GM18526 (cell line): ENCODE data around the gene PALS2.

ENCODE experiments used
- POLR2A ChIP-seq: IDR thresholded peaks from 3 replicates; pipeline ENCODE4 v1.6.1; 2011; ENCODE audit not compliant: insufficient read length; ENCODE audit errors: extremely low read depth

The PALS2 gene, protein sequence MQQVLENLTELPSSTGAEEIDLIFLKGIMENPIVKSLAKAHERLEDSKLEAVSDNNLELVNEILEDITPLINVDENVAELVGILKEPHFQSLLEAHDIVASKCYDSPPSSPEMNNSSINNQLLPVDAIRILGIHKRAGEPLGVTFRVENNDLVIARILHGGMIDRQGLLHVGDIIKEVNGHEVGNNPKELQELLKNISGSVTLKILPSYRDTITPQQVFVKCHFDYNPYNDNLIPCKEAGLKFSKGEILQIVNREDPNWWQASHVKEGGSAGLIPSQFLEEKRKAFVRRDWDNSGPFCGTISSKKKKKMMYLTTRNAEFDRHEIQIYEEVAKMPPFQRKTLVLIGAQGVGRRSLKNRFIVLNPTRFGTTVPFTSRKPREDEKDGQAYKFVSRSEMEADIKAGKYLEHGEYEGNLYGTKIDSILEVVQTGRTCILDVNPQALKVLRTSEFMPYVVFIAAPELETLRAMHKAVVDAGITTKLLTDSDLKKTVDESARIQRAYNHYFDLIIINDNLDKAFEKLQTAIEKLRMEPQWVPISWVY

DNA sequence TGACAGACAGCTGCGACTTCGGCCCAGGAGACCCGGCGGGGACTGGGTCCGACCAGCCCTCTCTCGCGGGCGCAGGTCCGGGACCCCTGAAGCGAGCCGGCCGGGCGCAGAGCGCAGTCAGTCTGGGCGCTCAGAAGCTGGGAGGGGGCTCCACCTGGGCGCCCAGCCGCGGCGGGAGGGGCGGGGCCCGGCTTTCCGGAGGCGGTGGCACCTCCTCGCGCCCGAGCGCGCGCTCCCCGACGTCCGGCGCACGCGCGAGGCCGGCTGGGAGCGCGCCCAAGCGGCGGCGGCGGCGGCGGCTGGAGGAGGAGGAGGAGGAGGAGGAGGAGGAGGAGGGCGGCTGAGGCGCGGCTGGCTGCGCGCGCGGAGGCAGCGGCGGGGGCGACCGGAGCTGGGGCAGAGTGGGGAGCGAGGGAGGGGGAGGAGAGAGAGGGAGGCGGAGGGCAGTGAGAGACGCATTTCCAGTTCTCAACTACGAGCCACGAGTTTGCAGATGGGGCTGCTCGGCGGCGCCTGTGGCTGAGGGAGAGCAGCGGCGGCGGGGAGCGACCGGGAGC, at the start of gene PALS2:
Gene PALS2, plus strand, starts transcription at position 456 of the 557 bp plus-strand sequence. CDS start 50,216 bp downstream, outside the sequence.
- TF ChIP-seq POLR2A = peak; percentile 42

DNA sequence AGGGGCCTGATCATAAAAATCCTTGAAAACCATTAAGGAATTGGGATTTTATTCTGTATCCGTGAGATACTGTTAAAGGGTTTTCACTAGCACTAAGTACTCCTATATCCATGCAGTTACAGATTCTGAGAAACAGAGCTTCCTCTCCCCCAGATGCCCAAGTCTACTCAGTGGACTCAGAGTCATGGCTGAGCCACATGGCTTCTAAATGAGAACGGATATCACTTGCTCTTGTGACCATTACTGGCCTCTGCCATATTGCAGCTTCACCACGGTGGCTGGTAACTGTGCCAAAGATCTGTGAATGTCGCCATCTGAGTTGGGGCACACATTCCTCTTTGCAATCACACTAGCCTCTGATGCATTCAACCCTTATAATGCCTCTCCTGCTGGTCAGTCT, 42.0 kb upstream of the PALS2 start:
- TF ChIP-seq POLR2A = no peak

DNA sequence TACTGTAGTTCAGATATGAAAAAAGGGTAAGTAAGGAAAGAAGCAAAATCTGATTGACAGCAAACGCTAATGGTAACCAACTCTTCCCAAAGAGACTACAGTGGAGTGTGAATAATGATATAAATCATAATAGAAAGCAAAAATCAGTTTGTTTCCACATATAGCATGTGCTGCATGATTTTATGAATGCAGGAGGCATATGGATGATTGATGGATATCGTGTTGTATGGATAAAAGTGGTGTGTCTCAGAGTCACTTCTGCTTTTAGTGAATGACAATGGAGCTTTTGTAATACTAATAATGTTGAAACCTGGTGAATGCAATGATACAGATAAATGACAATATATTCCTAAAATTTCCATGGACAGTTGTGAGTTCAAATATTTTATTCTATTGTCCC, 36.6 kb upstream of the PALS2 start:
- TF ChIP-seq POLR2A = no peak

DNA sequence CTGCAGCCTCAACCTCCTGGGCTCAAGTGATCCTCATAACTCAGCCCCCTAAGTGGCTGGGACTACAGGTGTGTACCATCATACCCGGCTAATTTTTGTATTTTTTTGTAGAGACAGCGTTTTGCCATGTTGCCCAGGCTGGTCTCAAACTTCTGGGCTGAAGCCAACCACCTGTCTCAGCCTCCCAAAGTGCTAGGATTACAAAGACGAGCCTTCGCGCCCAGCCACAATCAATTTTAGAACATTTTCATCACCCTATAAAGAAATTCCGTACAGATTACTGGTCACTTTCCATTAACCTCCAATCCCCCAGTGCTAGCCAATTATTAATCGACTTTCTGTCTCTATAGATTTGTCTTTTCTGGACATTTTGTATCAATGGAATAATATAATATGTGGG, 32.3 kb upstream of the PALS2 start:
- no peak for TF ChIP-seq POLR2A

DNA sequence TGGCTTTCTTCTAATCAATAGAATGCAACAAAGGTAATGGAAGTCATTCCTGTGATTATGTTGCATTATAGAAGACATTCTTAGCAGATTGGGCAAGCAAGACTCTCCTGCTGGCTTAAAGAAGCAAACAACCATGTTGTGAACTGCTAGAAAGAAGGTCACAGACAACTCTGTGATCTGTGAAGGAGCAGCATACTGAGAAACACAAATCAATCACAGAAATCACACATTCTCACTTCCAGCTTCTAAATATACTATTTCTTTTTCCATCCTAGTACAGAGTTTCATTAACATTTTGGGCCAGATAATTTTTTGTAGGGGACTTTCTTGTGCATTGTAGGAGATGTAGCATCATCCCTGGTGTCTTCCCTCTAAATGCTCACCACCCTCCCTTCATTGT, 28.0 kb upstream of the PALS2 start:
- TF ChIP-seq POLR2A = no peak

DNA sequence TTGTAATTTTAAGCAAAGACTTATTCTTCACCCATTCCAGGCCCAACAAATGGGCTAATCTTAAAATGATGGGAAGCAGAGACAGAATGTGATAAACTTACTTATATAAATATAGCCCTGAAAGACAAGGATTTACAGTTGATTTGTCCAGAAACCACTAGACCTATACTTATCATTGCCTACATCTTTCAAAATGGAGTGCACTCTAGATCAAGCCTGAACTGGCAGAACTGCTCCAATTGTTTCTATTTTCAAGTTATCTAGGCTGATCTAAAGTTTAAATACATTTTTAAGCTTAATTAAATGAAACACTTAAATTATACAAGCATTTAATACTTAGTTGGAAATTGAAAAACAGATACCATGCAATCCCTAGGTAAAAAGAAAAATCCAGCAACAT, 24.9 kb upstream of the PALS2 start:
- no peak for TF ChIP-seq POLR2A

DNA sequence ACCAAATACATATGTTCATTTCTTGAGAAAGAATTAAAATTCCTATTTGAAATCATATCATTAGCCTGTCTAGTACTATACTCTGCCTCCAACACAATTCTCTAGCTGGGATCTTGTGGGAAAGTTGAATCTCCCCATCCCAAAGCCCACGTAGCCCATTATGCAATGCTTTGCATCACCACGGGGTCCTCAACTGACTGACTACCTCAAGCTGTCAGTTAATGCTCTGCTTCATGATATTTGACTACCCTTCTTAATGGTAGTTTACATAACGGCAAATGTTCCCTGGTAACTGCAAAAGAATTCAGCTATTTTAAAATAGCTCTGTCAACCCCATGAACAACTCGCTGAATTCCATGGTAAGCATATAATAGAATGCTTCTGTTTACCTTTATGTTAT, 23.3 kb upstream of the PALS2 start:
- no peak for TF ChIP-seq POLR2A

DNA sequence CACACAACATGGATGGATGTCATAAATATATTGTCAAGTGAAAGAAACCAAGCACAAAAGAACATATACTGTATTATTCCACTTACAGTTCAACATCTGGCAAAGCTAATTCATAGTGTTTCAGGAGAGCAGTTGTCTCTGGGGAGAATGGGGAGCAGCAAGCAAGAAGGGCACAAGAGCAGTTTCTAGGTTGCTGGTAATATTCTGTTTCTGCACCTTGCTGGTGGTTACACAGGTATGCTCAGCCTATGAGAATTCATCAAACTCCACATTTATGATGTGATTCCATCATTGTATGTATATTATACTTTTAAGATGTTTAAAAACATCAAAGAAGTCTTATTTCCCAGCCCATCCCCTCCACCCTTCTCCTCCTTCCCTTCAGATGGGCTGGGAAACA, 18.1 kb upstream of the PALS2 start:
- no peak for TF ChIP-seq POLR2A

DNA sequence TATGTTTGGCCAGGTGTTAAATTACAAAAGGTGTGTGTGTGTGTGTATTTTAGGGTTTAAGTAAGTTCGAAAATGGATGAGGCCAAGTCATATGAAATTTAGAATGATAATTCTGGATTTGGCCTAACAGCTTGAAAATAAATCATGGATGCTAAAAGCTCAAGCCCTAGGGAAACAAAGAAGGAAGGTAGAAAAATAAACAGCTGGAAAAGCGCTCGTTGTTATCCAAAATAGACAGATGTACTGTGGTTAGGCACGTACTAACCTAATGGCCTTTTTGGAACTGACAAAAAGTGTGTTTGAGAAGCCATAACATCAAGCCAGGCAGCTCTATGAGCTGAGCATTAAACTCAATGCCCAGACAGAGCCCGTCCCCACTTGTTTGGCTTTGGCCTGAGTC, 17.5 kb upstream of the PALS2 start:
- TF ChIP-seq POLR2A = no peak

DNA sequence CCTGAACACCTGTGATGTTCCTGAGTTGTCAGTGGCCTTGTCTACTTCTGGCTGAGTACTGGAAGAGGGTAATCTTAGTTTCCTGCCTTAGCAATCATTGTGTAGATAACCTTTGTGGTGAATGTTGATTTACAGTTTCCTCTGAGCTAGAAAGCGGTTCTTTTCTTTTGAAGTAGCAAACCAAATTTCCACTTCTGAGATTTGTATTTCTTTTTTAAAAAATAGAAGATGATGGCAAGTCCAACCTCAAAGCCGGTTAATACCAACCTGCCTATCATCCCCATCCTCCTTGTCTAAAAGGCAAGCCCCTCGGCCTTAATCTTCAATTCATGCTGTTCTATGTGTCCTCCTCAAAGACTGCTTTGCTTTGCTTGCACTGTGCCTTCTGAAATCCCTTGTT, 12.5 kb upstream of the PALS2 start:
- TF ChIP-seq POLR2A = no peak

DNA sequence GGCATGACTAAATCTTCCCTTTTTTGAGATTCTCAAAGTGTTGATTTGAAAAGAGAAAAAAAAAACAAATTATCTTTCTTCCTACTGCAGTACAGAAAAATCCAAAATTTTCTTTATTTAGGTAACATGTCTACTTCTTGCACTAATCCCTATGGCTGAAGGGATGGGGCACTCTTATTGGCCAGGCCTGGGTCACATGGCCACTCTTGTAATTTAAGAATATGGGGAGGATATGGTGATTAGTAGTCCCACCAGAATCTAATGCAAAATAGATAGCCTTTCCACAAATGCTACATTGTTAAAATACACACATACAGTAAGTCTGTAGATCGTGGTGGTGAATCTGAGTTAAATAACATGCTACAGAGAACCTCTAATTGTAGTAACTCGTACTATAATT, 7.0 kb upstream of the PALS2 start:
- no peak for TF ChIP-seq POLR2A

DNA sequence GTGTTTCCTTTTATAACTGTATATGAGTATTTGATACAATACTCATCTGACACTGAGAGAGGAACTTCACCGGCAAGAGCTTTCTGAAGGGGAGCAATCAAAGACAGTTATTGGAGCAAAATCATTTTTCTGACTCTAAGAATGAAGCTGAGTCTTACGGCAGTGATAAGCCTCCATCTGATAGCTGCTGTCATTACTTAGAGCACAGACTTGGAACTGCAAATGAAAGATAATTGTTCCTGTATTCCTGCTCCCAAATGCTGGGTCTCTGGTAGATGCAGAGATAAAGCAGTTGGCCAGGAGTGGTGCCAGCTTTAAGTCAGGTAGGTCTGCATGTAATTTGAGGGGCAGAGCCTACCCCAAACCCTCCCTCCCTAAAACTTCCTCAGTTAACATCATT, 2.3 kb upstream of the PALS2 start:
- TF ChIP-seq POLR2A = no peak

DNA sequence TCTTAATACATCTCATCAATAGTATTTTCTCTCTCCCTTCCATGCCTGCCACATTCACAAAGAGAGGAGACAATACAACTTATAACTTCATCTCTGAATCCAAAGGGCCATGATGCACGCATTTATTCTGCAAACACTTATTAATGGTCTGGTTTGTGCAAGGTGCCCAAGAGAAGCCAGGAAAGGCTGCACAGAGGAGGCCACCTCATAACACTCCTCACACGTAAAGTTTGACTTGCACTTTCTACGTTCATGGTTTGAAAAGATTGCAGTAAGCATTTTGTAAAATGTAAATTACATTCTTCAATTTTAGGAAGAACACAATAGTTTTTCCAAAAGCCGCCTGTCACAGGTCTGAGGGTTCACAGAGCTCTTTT, 1.2 kb upstream of the PALS2 start:
- no peak for TF ChIP-seq POLR2A

DNA sequence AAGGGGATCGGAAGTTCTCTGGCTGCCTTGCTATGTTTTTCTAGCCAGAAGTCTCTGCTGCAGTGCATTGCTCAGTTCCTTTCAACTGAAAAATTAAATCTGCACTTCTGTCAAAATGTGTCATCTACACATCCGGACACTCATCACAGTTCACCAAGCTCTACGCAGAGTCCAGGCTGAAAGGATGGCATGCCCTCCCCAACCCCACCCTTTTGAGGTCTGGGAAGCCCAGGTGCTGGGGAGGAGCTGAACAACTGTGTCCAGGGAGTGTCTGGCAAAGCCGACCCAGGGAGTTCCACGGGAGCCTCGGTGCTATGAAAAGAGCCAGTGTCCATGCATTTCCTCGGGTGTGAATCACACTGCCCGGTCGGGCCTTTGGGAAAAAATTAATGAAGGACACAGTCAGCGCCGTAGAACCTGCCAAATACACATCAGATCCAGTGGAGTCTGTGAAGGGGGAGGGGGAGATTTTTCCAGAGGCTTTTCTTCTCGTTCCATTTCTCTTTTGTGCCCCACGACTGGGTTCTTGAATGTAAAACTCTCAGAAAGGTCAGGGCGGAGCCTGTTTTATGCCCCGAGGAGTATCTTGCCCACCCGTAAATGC, 757 bp upstream of the PALS2 start:
- TF ChIP-seq POLR2A = no peak

DNA sequence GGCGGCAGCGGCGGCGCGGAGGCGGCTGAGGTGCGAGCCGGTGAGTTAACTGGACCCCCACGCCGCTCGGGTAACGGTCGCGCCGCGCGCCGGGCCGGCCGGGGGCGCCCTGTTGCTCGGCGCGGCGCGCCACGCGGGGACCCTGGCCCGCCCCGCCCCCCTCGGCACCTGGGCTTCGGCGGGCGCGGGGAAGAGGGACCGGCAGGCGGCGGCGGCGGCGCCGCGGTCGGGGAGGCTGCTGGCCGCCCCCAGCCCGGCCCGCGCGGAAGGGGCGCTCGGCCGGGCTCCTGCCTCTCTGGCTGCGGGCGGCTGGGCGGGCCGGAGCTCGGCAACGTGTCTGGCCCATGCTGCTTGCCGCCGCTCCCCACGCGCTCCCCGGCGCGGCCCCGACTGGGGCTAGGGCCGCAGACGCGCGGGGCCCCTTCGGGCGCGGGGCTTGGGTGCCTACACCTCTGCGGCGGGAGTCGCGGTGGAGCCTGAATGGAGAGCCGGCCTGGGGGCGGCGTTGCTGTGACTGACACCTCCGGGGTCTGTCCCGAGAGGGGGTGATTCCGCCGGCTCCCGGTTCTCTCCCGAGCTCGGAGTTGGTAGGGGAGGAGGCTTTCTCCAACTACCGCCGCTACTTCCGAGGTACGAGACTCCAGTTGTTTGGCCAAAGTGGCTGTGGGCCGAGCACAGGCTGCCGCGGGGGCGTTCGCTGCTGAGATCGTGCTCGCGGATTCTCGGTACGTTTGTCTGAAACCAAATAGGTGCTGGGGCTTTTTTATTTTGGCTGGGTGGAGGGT, 494 bp downstream of the PALS2 start:
- TF ChIP-seq POLR2A = peak; percentile 33
